ENCODE data around the gene NYNRIN. TPM values are rescaled to one million over a fixed set of nuclear protein-coding genes. Genes with fewer than 3 reads are reported as not detected.

NYNRIN gene
- total and polyA plus RNA-seq, 12 donors = 3.6 to 9.0 (median 6.4) TPM

DNA sequence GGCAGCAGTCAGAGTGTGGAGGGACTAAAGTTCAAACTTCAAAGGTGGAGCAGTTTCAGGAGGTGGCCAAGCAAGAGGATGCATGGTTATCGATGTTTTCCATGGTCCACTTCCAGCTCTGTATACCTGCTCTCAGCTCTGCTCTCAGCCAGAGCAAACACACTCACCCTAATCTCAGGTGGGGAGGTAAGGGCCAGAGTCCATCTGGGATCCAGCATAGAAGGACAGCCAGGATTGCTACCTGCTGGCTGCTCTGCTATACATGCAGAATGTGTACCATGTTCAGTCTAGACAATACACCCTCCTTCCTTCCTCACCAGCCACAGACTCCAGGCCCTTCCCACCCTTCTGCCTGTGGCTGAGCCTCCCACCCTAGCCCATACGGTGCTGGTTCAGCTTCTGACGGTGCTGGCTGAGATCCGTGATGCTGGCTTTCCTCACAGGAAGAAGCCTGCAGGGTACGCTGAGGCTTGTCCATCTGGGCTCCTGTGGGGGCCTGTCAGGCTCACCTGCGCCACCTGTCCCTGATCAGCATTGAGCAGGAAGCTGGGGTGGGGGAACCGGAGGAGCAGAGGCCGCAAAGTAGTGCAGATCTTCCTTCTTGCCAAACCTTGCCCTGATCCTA lies 28.2 kb downstream of the NYNRIN start:
- no peak for DNase-seq
- ATAC-seq = no peak
- TF ChIP-seq, protein P1, sequence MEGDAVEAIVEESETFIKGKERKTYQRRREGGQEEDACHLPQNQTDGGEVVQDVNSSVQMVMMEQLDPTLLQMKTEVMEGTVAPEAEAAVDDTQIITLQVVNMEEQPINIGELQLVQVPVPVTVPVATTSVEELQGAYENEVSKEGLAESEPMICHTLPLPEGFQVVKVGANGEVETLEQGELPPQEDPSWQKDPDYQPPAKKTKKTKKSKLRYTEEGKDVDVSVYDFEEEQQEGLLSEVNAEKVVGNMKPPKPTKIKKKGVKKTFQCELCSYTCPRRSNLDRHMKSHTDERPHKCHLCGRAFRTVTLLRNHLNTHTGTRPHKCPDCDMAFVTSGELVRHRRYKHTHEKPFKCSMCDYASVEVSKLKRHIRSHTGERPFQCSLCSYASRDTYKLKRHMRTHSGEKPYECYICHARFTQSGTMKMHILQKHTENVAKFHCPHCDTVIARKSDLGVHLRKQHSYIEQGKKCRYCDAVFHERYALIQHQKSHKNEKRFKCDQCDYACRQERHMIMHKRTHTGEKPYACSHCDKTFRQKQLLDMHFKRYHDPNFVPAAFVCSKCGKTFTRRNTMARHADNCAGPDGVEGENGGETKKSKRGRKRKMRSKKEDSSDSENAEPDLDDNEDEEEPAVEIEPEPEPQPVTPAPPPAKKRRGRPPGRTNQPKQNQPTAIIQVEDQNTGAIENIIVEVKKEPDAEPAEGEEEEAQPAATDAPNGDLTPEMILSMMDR (IDR thresholded peaks at IDR 0.05) = no peak
- no peaks in the 10 kb centered on the region for H3K9me3 ChIP-seq
- H3K36me3 ChIP-seq = peaks cover 0 to 12% (median 3%) of the 10 kb centered on the region in 9 donors
- no peaks in the 10 kb centered on the region for H3K27me3 ChIP-seq
- intact Hi-C loops (cut with DNase I) = loop anchor here in 1 of 10 donors (5.0 kb wide), 1 partner anchor 95 kb away; no protein-coding TSS in a partner anchor
- H3K27ac ChIP-seq = peak overlapping the region in 1 of 10 donors; percentile 2
- 86 to 89% methylated on average over 8 of the region's 8 CpGs for WGBS, 2 donors
- H3K4me3 ChIP-seq = no peak overlapping the region
- H3K4me1 ChIP-seq = peaks cover 10 to 49% (median 36%) of the 10 kb centered on the region in 9 donors

DNA sequence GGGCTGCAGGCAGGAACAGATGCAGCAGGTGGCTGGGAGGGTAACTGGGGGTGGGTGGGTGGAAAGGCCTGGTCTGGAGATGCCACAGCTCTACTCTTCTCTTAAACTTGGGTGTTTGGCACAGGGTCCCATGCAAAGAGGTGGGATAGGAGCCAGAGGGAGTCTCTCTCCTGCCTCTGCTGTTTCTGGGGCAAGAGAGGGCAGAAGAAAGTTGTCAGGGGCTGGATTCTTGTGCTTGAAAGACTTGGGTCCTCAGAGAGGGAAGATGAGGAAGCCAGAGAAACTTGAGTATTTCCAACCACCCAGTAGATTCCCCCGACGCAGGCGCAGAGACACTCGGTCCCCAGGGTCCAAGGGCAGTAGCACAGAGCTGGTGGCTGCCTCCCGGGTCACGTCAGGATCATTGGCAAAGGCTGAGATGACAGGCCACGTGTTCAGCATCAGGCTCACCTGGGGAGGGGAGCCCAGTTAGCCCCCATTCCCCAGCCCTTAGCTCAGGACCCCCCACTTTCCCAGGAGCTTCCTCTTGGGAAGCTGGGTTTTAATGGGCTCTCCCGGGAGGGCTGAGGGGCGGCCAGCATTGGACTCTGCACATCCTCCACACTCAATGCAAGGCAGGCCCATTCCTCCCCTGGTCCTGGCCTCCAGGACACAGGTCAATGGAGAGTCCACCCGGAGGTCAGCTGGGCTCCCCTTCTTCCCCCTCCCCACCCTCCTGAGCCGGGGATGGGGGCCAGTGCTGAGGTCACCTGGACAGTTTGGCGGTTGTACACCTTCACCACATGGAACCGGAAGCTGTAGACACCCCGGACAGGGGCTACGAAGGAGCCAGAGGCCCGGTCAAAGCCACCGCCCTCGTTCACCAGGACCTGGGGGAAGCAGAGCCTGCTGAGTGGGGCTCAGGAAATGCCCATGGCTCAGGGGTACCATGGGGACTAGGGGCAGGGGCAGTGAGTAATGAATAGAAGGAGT lies 29.0 kb downstream of the NYNRIN start:
- Histone ChIP-seq H3K27ac (peak overlapping the region in 2 of 10 donors; percentile 2 to 99), H3K4me1 (peaks cover 12 to 57% (median 41%) of the 10 kb centered on the region in 9 donors), H3K9me3 (no peaks in the 10 kb centered on the region), H3K4me3 (no peak overlapping the region), H3K27me3 (no peaks in the 10 kb centered on the region), H3K36me3 (peaks cover 0 to 20% (median 11%) of the 10 kb centered on the region in 9 donors)
- intact Hi-C loops (cut with DNase I) = loop anchor here in 2 of 10 donors (2.0 to 5.0 kb wide), 2 partner anchors 29 to 96 kb away; partner anchors contain the start of gene NYNRIN (in 1 of the 2)
- DNase-seq (no peak), ATAC-seq (no peak)
- 84 to 88% methylated on average over 18 of the region's 18 CpGs for WGBS, 2 donors
- TF ChIP-seq, protein P1 (IDR thresholded peaks at IDR 0.05) = no peak

DNA sequence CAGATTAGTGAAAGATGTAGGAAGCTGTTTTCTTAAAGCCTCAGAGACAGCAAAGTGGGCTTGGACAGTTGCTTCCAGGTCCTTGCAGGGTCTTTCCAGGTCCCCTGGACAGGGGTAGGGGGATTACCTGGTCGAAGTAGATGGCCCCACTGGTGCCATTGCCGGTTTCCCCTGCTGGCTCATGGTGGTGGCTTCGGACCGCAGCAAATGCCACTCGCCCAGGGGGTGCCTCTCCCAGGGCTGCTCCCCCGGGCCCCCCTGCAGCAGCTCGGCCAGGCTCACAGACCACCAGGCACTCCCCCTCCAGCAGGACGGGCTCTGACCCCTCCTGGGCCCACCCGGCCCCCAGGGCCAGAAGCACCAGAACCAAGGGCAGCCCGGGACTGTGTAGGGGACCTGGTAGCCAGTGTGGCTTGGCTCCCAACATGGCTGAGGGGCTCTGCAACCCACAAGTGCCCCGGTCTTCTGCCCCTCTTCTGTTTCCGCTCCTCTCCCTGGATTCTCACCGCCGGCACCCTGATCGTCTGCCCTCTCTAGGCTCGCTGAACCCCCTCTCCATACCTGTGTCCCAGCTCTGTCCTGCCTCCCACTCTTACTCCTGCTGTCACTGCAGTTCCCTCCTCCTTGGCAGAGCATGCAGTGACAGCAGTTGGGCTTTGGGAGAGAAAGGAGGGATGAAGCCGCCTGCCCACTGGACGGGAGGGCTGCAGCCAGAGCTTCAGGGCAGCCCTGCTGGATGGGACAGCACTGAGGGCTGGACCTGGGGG lies 30.0 kb downstream of the NYNRIN start:
- H3K27me3 ChIP-seq = no peaks in the 10 kb centered on the region
- H3K4me3 ChIP-seq = peak overlapping the region in 8 of 10 donors; percentile 74 to 91 (median 79)
- H3K9me3 ChIP-seq = no peaks in the 10 kb centered on the region
- no peak for ATAC-seq
- peaks cover 12 to 61% (median 41%) of the 10 kb centered on the region in 9 donors for H3K4me1 ChIP-seq
- DNase-seq = no peak
- TF ChIP-seq, protein P1 (IDR thresholded peaks at IDR 0.05) = no peak
- H3K27ac ChIP-seq = peak overlapping the region; percentile 91 to 99 (median 97)
- intact Hi-C loops (cut with DNase I) = loop anchor here in 3 of 10 donors (1.0 to 5.0 kb wide), 3 partner anchors 30 to 97 kb away; partner anchors contain the start of gene NYNRIN (in 1 of the 3)
- peaks cover 0 to 30% (median 21%) of the 10 kb centered on the region in 9 donors for H3K36me3 ChIP-seq
- 90 to 97% methylated on average over 15 to 18 of the region's 18 CpGs for WGBS, 2 donors

Measured in heart right ventricle (tissue), 16 donors.